Hypothalamus (tissue), 51 donors: ENCODE results near the gene AMT.
"Not testable (repeated sequence)": the region's sequence is repeated elsewhere in the genome, so short reads cannot be mapped to it uniquely, and the experiment has no call there.

ENCODE experiments used
- DNase-seq, 51 donors: peaks; one replicate each; lab custom pipeline; 2025; lab: John Stamatoyannopoulos, UW

Gene AMT

DNA sequence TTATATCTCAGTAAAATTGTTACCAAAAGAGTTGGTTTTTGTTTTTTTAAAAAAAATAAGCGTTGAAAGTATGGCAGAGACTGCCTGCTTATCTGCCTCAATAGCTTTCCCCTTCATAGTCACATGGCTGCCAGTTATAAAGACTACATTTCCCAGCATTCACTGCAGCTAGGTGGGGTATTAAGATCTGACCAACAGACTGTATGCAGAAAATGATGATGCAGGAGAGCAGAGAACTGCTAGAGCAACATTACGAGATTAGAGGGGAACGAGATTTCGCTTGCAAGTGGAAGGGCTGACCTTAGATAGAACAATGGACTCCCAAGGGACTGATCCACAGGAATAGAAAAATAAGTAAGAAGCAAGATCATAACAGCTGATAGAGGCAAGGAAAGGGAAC, 24.8 kb downstream of the AMT start:
- DNase-seq = peak in 2 of 51 donors; percentile 3 to 4

DNA sequence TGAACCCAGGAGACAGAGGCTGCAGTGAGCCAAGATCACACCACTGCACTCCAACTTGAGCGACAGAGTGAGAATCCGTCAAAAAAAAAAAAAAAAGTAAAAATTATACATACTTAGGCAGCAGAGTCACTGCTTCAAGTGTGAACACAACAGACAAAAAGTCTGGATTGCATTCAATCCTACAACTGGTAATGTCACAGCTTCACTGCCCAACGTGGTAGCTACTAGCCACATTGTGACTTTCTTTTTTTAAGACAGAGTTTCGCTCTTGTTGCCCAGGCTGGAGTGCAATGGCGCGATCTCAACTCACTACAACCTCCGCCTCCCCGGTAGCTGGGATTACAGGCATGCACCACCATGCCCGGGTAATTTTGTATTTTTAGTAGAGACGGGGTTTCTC, 31.0 kb downstream of the AMT start:
- DNase-seq = not testable (repeated sequence)

DNA sequence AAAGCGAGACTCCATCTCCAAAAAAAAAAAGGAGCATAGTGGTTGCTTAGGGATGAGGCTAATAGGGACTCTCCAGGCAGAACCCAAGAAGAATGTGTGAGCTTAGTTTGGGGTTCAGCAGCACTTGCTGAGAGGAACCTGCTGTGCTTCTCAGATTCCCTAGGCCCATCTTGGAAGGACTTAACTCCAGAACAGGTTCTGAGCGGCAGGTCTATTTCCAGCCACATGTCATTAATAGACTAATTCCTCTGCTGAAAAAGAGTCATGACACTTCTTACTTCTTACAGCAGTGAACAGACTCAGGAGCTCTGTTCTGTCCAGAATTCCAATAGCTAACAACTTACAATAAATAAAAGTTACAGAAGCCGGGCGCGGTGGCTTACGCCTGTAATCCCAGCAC, 33.0 kb downstream of the AMT start:
- no peak for DNase-seq

GRCh38 chr3:49388289-49388820, 33.9 kb downstream of the AMT start:
- no peak for DNase-seq

GRCh38 chr3:49387721-49388120, 34.6 kb downstream of the AMT start:
- no peak for DNase-seq

- DNase-seq = no peak
Measured at GRCh38 chr3:49386056-49386756, 36.1 kb downstream of the AMT start.

GRCh38 chr3:49385617-49386016, 36.7 kb downstream of the AMT start:
- DNase-seq = no peak

- DNase-seq = no peak
Measured at GRCh38 chr3:49383387-49383786, 38.9 kb downstream of the AMT start.

DNA sequence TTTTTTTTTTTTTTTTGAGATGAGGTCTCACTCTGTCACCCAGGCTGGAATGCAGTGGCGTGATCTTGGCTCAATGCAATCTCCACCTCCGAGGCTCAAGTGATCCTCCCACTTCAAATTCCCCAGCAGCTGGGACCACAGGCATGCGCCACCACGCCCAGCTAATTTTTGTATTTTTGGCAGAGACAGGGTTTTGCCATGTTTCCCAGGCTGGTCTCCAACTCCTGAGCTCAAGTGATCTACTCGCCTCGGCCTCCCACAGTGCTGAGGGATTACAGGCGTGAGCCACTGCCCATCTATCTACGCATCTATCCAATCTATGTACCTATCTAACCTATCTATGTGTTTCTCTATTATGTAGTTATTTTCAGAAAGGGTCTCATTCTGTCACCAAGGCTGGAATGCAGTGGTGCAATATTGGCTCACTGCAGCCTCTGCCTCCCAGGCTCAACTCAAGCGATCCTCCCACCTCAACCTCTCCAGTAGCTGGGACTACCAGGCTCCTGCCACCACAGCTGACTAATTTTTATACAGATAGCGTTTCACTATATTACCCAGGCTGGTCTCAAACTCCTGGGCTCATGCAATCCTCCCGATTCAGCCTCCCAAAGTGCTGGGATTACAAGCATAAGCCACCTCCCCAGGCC, 43.9 kb downstream of the AMT start:
- peak in 1 of 51 donors; percentile 12 for DNase-seq

GRCh38 chr3:49377483-49377882, 44.8 kb downstream of the AMT start:
- peak in 1 of 51 donors; percentile 12 for DNase-seq

- DNase-seq = no peak
Measured at GRCh38 chr3:49371946-49372345, 50.3 kb downstream of the AMT start.

DNA sequence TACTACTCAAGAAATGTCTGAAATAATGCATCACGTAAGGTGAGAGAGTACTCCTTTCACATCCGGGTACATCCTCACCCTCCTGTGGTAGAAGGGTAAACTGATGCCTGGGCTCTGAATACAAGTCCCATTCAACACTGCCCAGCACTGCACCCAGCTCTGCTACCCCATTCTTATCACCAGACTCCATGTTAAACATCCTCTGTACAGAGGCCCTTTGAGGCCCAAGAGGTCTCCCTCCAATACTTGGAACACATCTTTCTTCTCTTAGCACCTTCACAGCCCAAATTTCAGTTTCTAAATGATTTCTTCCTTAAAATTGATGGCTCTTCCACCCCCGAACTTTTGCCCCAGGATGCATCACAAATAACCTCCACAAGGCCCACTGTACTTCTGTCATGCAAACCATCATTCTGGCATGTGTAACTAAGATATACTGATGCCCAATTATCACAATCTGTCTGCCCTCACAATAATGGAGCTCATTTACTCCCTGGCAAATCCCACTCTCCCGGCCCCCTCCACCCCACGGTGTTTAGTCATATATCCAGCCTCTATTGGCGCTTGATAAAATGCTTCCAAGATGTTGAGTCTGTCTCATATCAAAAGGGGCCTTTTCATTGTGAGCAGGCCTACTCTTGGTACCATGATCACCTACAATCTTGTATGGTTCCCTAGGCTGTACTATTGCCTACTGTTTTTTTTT, 51.5 kb downstream of the AMT start:
- DNase-seq = no peak
